NCI-H2107 treated with DMSO at 0.1 percent for 48 hours (cell line): ENCODE data around the gene ABCA12.

Source experiments
- DNase-seq: peaks from one replicate; lab custom pipeline; 2025; ENCODE audit not compliant: unreplicated experiment; lab: John Stamatoyannopoulos, UW

Gene ABCA12

DNA sequence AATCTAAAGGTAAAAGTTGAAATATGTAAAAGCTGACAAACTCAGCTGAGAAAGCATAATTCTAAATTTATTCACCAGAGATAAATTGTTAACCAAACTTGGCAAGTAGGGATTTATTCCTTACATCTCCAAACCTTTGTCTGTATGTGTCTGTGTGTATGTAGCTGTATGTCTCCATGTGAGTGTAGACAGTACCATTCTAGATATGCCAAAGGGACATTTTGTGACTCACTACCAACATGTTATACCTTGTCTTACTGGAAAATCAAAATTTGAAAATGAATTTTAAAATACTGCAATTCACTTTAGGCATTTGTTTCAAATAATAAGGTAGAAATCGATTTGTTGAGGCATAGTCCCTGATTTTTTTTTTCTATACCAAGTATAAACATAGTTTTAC is 102.1 kb downstream of the ABCA12 start:
- no peak for DNase-seq

DNA sequence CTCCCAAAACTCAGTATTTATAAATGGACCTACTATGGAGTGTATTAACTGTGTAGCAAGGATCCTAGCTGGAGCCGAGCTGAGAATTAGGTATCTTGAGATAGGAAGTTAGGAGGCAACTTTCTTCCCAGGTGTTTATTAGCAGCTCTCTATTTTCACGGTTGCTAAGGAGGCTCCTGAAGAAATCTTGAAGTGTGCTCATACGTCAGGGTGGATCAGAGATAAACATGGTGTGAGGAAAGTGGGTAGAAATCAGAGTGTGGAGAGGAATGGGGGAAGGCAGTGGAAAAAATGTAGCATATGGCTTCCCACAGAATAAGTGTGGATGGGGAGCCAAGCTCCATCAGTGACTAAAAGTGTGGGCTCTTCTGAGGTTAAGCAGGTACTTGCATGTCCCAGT is 104.3 kb downstream of the ABCA12 start:
- no peak for DNase-seq

DNA sequence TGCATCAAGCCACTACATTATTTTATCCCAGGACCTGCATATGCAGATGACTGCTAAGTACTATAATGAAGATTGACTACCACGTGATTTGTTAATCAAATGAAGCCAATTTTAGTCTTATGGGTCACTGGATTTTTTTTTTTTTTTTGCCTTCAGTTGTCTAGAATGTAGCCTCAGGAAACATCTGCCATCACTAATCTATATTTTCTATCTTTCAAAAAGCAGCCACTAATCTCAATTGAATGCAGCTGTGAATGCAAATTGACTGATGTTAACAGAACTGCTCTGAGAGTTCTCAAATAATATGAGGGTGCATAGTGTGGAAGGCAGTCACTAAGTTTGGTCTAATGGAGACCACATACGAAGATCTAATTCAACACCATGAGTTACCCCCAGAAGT is 106.3 kb downstream of the ABCA12 start:
- DNase-seq: no peak

DNA sequence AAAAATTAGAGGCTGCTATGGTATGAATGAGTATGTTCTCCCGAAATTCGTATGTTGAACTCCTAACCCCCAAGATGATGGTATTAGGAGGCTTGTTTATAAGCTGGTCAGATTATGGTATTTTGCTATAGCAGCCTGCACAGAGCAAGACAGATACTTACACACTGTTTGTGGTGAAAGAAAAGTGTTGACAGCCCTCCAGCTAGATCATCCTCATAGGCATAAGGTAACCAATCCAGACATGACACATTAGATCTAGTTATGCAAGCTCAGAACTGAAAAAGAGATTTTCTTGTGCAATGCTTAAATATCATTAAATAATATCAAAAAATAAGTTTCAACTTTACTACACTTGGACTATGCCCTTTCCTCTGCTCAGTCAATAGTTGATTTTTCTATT is 107.1 kb downstream of the ABCA12 start:
- no peak for DNase-seq

DNA sequence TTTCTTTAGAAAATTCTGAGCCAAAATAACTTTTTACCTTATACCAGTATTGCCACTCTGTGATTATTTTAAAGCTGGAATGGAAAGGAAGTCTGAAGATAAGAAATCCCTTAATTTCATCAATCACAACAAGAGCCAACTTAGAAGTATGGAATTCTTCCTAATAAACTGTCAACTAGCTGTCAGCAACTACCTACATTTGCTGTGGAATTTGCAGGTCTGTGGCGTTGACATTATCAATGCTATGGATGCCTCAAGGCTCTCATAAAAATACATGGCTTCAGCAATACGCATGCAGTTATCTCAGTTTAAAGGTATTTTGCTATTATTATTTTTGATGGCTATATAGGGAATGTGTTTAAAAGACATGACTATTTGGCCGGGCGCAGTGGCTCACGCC is 108.5 kb downstream of the ABCA12 start:
- no peak for DNase-seq

DNA sequence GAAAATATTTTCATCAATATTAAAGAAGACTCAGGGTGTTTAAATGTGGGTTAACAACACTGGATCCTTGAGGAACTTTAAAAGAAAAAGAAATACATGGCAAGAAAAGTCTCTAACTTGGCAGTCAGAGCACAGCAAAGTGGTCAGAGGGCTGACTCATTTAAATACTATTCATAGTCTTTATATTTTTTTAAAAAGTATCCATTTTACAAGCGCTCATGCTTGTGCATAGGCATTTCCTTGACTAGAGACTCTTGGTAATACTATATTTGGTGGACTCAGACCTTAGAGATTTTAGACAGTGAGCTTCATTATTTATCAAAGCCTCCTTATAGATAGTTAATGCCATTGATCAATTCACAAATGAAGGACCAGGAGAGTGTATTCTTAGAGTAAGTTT is 110.2 kb downstream of the ABCA12 start:
- no peak for DNase-seq

DNA sequence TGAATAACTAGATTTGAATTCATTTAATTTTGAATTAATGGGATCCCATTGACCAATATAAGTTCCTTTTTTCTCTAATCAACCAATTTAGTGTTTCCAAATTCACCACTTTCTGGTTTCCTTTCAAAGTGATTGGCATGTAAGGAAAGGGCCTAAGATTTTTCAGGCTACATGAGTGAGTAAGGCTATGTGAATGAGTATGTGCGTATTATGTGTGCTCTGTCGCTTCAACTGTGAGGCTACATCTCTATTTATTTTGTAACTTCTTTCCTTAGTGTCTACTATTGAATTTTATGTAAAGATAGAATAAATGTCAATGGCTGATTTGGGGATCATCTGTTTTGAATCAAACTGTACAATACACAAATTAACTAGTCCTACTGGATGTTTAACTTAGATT is 110.6 kb downstream of the ABCA12 start:
- no peak for DNase-seq

DNA sequence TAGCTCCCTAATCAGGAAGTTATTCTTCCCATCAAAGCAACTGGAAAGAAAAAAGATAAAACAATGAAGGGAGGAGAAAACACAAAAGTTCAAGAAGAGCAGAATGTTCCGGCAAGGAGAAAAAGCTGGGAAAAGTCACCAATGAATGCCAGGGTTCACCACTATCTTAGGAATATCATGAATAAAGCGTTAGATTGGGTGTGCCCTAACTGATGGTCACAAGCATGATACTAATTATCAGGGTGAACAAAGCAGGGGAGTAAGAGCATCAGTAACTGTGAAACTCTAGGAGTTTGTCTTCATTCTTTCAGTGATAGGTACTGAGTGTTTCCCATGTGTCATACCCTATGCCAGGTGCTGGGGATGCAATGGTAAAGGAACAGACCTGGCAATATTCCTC is 115.5 kb downstream of the ABCA12 start:
- no peak for DNase-seq

DNA sequence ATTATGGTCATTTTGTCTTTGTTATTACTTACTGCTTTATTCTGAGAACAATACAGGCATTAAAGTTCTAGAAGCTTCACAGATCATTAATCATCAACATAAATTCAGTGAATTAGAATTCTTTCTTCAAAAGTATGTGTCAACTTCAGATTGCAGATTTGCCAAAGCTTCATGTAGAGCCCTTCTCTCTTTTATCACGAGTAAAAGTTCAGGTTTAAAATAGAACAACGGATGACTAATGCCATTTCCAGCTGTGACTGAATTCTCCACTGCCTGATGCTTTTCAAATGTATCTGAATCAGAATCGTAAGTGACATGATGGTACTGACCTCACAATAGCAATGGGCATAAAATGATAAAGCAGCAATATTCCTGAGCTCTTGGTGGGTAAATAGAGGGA is 116.0 kb downstream of the ABCA12 start:
- DNase-seq: no peak

DNA sequence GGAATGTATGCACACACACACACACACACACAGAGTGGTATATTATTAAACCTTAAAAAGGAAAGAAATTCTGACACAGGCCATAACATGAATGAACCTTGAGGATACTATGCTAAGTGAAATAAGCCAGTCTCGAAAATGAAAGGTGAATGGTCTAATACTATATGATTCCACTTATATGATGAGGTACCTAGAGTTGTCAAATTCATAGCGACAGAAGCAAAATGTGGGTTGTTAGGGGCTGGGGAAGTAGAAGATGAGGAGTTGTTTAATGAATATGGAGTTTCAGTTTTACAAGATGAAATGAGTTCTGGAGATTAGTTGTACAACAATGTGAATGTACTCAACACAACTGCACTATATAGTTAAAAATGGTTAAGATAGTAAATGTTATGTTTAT is 118.1 kb downstream of the ABCA12 start:
- DNase-seq: no peak

DNA sequence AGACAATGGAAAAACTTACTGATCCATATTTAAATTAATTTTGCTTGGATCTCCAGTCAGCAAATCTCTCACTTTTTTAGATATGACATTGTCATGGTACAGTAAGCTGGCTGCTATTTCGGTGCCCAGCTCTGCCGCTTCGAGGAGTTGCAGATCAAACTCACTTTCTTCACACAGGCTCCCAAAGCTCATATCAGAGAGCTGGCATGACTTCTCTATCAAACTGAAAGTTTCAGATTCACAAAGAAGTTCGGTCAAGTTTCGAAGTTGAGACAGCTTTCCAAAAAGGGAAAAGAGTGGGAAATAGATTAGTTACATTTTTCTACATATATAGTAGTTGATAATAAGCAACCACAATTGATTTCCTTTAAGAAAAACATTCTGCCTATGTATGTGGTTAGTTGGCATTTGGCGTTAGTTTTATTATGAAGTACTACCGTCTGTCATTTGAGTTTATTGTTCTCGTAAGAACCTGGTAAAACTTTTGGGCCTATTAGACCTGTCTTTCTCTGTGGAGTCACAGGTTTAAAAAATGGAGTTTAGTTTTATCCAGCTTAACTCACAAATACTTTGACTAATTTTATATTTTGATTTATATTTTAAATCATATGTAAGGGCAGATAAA is 118.8 kb downstream of the ABCA12 start:
- no peak for DNase-seq

DNA sequence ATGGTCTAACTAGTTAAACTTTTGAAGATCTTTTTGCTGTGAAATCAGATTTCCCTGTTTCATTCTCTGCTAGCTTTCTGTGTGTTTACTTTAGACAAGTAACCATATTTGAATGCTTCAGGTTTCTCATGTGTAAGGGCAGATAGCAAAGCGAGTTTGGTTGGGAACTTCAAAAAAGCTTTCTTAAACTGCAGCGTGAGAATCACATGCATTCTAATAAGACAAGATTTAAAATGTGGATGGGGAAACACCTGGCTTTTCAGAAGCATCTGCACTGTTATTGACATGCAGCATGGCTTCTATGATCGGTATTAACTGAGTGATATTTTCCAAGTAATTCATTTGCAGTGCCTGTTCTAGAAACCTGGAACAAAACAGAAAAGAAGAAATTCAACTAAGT is 119.3 kb downstream of the ABCA12 start:
- DNase-seq: no peak

DNA sequence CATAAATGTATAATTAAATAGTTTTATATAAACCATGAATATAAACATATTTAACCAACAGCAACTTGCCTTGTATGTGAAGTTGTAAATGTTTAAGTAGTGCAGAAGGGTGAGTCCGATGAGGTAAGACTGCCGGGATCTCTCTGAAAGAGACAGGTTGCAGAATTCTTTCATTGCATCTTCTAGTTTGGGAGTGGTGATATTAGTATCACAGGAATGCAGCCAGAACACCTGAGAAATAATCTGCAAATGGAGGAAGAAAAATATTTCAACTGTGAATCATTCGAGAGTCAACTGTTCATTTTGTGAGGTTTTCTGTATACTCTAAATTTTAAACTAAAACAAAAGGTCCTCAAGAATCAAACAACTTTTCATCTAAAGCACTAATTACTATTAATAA is 123.0 kb downstream of the ABCA12 start:
- no peak for DNase-seq

DNA sequence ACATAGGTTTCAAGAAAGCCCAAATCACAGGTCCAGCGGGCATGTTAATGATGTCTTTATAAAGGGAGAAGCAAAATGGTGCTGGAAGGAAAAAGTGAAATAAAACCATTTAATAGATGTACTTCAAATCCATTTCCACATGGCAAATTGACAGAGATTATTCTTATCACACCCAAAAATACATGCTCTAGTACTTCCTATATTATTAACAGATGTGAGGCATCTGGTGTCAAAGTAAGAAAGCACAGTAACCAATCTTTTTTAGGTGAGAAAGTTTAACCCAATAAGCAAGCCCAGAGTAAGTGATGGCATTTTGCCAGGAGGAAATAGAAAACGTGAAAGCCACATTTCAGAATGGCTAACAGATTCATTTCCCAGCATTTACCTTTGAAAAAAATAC is 128.0 kb downstream of the ABCA12 start:
- no peak for DNase-seq

DNA sequence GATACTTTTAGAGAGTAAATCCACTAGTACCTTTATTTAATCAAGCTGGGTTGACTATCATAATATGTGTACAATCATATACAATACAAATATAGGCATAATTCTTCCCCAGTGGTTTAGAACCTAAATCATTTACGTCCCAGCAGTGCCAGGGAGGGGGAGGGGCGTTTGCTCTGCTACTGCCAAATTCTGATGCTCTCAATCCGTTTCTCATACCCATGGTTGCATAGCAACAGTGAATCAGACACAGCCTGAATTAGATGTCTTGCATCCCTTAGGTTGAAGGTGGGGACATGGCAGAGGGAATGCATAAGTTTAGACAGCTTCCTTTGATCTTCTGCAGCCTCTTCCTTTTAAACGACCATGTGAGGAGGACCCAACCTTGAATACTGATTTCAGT is 135.4 kb downstream of the ABCA12 start:
- no peak for DNase-seq

DNA sequence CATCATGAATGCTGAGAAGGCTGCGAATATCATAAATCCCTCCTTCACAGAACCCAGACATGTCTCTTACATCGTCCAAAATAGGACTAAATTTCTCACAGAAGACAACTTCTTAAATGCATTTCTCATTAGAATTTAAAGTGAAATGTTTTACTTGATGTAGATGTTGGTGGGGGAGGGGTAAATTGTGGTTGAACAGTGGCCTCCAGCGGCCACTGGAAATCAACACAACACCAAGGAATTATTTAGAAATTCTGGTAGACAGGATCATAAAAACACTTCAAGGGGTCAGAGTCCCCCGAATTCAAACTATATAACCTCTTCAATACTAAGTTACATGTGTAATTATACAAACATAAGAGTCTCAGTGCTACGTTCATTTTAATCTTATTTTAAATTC is 135.9 kb downstream of the ABCA12 start:
- DNase-seq: peak; percentile 6

DNA sequence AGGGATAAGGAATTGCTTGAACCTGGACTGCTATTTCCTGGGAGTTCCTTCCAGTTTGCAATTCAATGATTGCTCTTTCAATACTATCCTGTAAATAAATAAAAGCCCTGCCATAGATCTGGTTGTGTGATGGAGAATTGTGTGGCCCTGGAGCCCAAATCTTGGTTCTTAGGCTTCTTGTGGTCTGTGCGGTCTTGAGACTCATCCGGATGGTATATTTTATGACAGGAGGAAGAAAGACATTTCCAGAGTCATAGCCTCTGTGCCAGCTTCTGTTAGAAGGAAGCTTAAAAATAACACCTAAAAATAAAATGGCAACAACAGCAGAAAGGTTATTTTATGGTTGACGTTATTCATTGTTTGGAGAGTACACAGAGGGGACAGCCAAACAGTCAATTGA is 137.7 kb downstream of the ABCA12 start:
- DNase-seq: no peak

DNA sequence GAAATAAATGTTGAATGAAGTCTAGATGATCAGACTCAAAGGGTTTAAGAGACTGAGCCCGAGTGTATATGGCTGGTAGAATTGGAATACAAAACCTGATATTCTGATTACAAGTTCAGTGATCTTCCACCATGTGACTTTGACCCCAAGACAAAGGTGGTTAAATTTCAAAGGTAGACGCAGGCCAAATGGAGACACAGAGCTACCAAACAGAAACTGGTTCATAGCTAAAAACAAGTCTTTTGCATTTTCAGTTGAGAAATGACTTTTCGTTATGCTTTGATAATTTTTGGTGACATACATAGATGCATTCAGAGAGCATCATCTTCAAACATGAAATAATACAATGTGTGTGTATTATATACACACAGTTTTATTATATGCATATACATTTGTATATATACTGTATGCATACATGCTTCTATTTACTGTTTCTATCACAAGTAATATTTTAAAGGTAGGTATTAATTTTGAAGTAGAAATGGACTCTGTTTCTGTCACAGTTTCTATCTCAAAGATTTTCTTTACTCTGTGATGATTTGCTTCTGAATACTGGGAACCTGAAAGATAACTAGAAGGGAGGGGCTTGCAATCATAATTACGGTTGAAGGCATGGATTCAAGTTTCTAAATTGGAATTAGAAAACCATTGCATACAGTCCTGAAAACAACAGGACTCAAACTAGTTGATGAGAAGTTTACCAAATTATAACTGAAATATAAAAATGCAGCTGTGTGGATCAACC is 142.3 kb downstream of the ABCA12 start:
- DNase-seq: no peak

DNA sequence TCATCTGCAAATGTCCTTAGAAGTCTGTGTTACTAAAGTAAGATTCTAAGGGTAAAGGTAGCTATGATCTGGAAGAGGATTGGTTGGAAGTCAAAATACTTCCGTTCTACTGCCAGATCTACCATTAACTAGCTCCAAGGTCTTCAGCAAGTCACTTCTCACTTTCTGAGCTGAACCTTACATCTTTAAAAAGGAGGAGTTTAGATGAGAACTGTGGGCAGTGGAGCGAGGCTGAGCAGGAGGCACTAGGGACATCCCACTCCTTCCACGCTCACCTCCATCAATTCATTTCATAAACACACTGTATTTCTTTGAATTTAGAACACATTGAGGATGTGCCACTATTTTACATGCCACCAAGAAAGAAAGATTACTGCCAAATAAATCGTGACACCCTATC is 143.0 kb downstream of the ABCA12 start:
- no peak for DNase-seq

DNA sequence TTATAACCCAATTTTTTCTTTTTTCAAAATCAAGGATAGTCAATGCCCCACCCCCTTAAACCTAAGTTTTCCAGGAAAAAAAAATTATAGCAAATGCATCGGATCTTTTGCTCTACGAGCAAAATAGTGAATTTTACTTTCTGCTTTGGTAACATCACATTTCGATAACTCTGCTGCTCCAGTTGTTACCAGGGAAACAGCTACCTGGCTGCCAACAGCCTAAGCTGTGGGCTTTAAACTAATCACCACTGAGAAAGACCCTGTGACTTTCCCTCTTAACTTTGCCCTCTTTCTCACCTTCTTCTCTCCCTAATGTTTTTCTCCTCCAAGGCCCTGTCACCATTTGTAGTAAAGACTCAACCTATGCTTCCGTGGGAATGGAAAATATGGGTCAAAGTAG is 145.5 kb downstream of the ABCA12 start:
- no peak for DNase-seq

DNA sequence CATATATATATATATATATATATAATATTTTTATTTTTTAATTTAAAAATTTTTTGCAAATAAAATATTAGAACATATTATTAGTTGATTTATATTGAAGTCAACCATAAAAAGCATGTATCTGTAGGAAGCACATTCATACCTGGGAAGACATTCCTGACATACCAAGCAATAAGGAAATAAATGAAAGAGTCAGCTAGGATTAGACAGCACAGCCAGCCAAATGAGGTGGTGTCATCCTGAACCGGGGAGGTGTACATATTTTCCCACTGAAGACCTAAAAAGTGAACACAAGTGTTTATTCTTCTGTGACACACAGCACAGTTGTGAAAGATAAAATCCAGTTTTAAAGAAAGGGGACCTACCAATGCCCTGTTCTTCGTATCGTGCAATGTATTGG is 149.2 kb downstream of the ABCA12 start:
- DNase-seq: no peak

DNA sequence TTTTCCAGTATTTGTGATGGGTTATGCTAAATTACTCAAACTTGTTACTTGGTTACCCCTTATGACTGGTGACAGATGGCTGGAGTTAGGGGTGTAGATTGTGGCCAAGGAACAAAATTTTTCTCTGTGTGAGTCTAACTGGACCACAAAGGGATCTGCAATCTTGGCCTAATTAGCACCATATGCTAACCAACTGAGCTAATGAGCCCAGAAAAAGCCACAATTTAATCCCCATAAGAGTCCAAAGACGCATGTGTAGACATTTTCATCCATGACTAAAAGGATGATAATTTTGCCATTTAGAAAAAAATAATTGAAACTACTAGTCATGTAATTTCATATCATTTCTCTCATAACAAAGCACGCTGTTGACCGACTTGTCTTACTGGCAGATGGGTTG is 151.2 kb downstream of the ABCA12 start:
- DNase-seq: no peak

DNA sequence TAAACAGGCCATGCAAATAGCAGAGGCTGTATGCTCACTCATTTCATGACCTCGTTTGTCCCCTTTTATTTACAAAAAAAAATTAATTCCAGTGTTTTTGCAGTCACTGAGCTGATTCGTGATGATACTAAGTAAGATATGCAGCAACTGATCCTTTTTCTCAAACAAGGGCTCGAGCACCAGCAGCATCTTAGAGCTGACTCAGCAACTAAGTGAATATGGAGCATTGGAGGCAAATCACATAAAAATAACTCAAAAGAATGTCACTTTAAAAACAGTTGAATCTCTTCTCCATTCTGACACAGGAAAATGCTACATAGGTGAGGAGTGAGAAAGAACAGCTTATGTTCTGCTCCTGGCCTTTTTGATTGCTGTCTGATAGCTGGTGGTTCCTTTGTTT is 152.8 kb downstream of the ABCA12 start:
- no peak for DNase-seq
